Liver (tissue), 9 donors: ENCODE results near the gene FN1. TPM values are rescaled to one million over a fixed set of nuclear protein-coding genes. Genes with fewer than 3 reads are reported as not detected.

Experiments
- DNase-seq: peaks from one replicate; pipeline ENCODE4 v3.0.0-alpha.2; 2017; ENCODE audit warnings: low spot score
- H3K27ac ChIP-seq, 2 donors: one replicate each; pipeline ENCODE4 v1.7.0; 2013; ENCODE audit warnings: inconsistent platforms in 2 of 2, low read length in 2 of 2, control low read depth in 1 of 2, low read depth in 1 of 2, mild to moderate bottlenecking in 1 of 2
- H3K27me3 ChIP-seq, 4 donors: one replicate each; pipeline versions ENCODE4 v1.6.1 to v1.7.0; 2013; ENCODE audit warnings: low read length in 3 of 4, inconsistent platforms in 1 of 4, mild to moderate bottlenecking in 1 of 4, moderate library complexity in 1 of 4; ENCODE audit not compliant: control insufficient read depth in 4 of 4, insufficient read depth in 4 of 4
- H3K36me3 ChIP-seq, 4 donors: one replicate each; pipeline versions ENCODE4 v1.6.1 to v1.7.0; 2013; ENCODE audit warnings: low read length in 3 of 4, mild to moderate bottlenecking in 3 of 4, low read depth in 1 of 4, moderate library complexity in 1 of 4; ENCODE audit not compliant: control insufficient read depth in 4 of 4, insufficient read depth in 3 of 4
- H3K4me1 ChIP-seq, 4 donors: one replicate each; pipeline versions ENCODE4 v1.6.1 to v1.7.0; 2013; ENCODE audit warnings: low read length in 3 of 4, mild to moderate bottlenecking in 3 of 4, moderate library complexity in 1 of 4; ENCODE audit not compliant: control insufficient read depth in 4 of 4, insufficient read depth in 4 of 4
- H3K4me3 ChIP-seq, 3 donors: one replicate each; pipeline versions ENCODE4 v1.6.1 to v1.7.0; 2013; ENCODE audit warnings: low read length in 3 of 3, control low read depth in 1 of 3, low read depth in 1 of 3, mild to moderate bottlenecking in 1 of 3
- H3K9ac ChIP-seq, 2 donors: one replicate each; pipeline ENCODE4 v1.7.0; 2013; ENCODE audit warnings: low read length in 2 of 2, mild to moderate bottlenecking in 2 of 2, moderate library complexity in 2 of 2, control low read depth in 1 of 2, low read depth in 1 of 2
- H3K9me3 ChIP-seq, 4 donors: one replicate each; pipeline versions ENCODE4 v1.6.1 to v1.7.0; 2013; ENCODE audit warnings: low read length in 3 of 4; ENCODE audit not compliant: control insufficient read depth in 4 of 4
- ATF3 ChIP-seq: IDR thresholded peaks from 2 replicates; pipeline ENCODE4 v1.6.1; 2016; ENCODE audit warnings: antibody characterized with exemption
- CTCF ChIP-seq: fragments of 150-350 bp; IDR thresholded peaks from 2 replicates; pipeline ENCODE4 v1.5.1; 2017; ENCODE audit warnings: improper control_type of control experiment, low read depth, low read length; ENCODE audit not compliant: missing input control
- EGR1 ChIP-seq, 2 donors: IDR thresholded peaks; 2 replicates each; pipeline ENCODE4 v1.6.1; 2016 to 2018; ENCODE audit warnings: antibody characterized with exemption in 2 of 2, low read depth in 2 of 2
- FOXA1 ChIP-seq: IDR thresholded peaks from 2 replicates; pipeline ENCODE4 v1.6.1; 2016; ENCODE audit warnings: antibody characterized with exemption
- FOXA2 ChIP-seq: IDR thresholded peaks from 2 replicates; pipeline ENCODE4 v1.6.1; 2016; ENCODE audit warnings: antibody characterized with exemption
- GABPA ChIP-seq, 2 donors: IDR thresholded peaks in 1 of 2; conservative IDR thresholded peaks in 1 of 2; 2 replicates each; pipeline ENCODE4 v1.6.1; 2016; ENCODE audit warnings: antibody characterized with exemption in 2 of 2, mild to moderate bottlenecking in 1 of 2, moderate library complexity in 1 of 2
- HNF4A ChIP-seq, 2 donors: conservative IDR thresholded peaks; 2 replicates each; pipeline ENCODE4 v1.6.1; 2016; ENCODE audit warnings: antibody characterized with exemption in 2 of 2, mild to moderate bottlenecking in 2 of 2
- HNF4G ChIP-seq: IDR thresholded peaks from 2 replicates; pipeline ENCODE4 v1.6.1; 2016; ENCODE audit warnings: antibody characterized with exemption
- JUND ChIP-seq, 2 donors: IDR thresholded peaks; 2 replicates each; pipeline ENCODE4 v1.6.1; 2016; ENCODE audit warnings: antibody characterized with exemption in 2 of 2
- MAX ChIP-seq: IDR thresholded peaks from 2 replicates; pipeline ENCODE4 v1.6.1; 2016; ENCODE audit warnings: antibody characterized with exemption
- NR2F2 ChIP-seq: IDR thresholded peaks from 2 replicates; pipeline ENCODE4 v1.6.1; 2016; ENCODE audit warnings: antibody characterized with exemption
- REST ChIP-seq: IDR thresholded peaks from 2 replicates; pipeline ENCODE4 v1.6.1; 2016; ENCODE audit warnings: antibody characterized with exemption, mild to moderate bottlenecking
- RXRA ChIP-seq, 2 donors: IDR thresholded peaks; 2 replicates each; pipeline ENCODE4 v1.6.1; 2017 to 2018; ENCODE audit warnings: antibody characterized with exemption in 2 of 2, mild to moderate bottlenecking in 1 of 2
- SP1 ChIP-seq: IDR thresholded peaks from 2 replicates; pipeline ENCODE4 v1.6.1; 2018; ENCODE audit warnings: antibody characterized with exemption, mild to moderate bottlenecking
- YY1 ChIP-seq: IDR thresholded peaks from 2 replicates; pipeline ENCODE4 v1.6.1; 2016; ENCODE audit warnings: antibody characterized with exemption, mild to moderate bottlenecking
- ZBTB33 ChIP-seq: IDR thresholded peaks from 2 replicates; pipeline ENCODE4 v1.6.1; 2016; ENCODE audit warnings: antibody characterized with exemption
- WGBS: extraction: QIAGEN DNeasy Blood & Tissue Kit; methylation state at CpG from one replicate; pipeline ENCODE4 v1.1.7; 2013; 5-methylcytosine and 5-hydroxymethylcytosine counted together
- polyA plus RNA-seq, 2 donors: library from polyadenylated mRNA; stranded (reverse) in 1 of 2; unstranded in 1 of 2; fragments of 200-250 nt in 1 of 2; fragments of >200 nt in 1 of 2; fragmentation: Nextera tagmentation in 1 of 2; extraction: Ambion mirVana in 1 of 2; gene quantifications; one replicate each; pipeline versions ENCODE4 v1.2.1 to v1.2.3, GENCODE V29; 2013 to 2015
- total RNA-seq, 2 donors: library from RNA; depleted of rRNA; stranded (reverse); fragments of >200 nt; gene quantifications; one replicate each; pipeline ENCODE4 v1.2.3, GENCODE V29; 2014
- donor health status: healthy.
- donor health status: healthy.
- donor health status: healthy.
- donor health status: healthy.
- donor health status: healthy.

The FN1 gene
- total and polyA plus RNA-seq, 4 donors = 545 to 1,402 (median 837) TPM

GRCh38 chr2:215366440-215367032 lies 69.3 kb downstream of the FN1 start:
- Histone ChIP-seq H3K36me3 (peaks cover 3 to 89% (median 82%) of the 10 kb centered on the region in 4 donors), H3K9me3 (no peaks in the 10 kb centered on the region), H3K27ac (no peak overlapping the region), H3K27me3 (no peaks in the 10 kb centered on the region), H3K9ac (no peak overlapping the region), H3K4me3 (no peak overlapping the region), H3K4me1 (no peaks in the 10 kb centered on the region)
- TF ChIP-seq JUND (IDR thresholded peaks at IDR 0.05) (no peak), FOXA2 (no peak), HNF4G (no peak), HNF4A (conservative IDR thresholded peaks at IDR 0.05) (no peak), NR2F2 (no peak), MAX (no peak), YY1 (no peak), GABPA (IDR thresholded peaks at IDR 0.05 in 1 of 2, conservative IDR thresholded peaks at IDR 0.05 in 1 of 2) (no peak)
- DNase-seq = no peak
- WGBS = 86% methylated on average over 4 of the region's 4 CpGs

- Histone ChIP-seq H3K9me3 (no peaks in the 10 kb centered on the region), H3K4me3 (no peak overlapping the region), H3K4me1 (no peaks in the 10 kb centered on the region), H3K27me3 (no peaks in the 10 kb centered on the region), H3K36me3 (peaks cover 6 to 91% (median 86%) of the 10 kb centered on the region in 4 donors), H3K27ac (no peak overlapping the region), H3K9ac (no peak overlapping the region)
- no peak for DNase-seq
- TF ChIP-seq HNF4G = no peak
- no peak for TF ChIP-seq ZBTB33
- no peak for TF ChIP-seq EGR1 (IDR thresholded peaks at IDR 0.05; ENCODE audit: low read depth in 2 of 2)
- TF ChIP-seq NR2F2 = no peak
- no peak for TF ChIP-seq HNF4A (conservative IDR thresholded peaks at IDR 0.05)
- no peak for TF ChIP-seq FOXA2
- TF ChIP-seq YY1 = no peak
- no peak for TF ChIP-seq REST
- no peak for TF ChIP-seq FOXA1
- no peak for TF ChIP-seq RXRA (IDR thresholded peaks at IDR 0.05)
- TF ChIP-seq SP1 = no peak
- no peak for TF ChIP-seq CTCF
- no peak for TF ChIP-seq ATF3
- 87% methylated on average over 4 of the region's 4 CpGs for WGBS
These were observed 70.6 kb downstream of the FN1 start for GRCh38 chr2:215365184-215365658.
